T-helper 2 cell treated with Interferon-gamma antibody and Interleukin-4, amounts not matched to agents 5 μg/mL and 100 μg/mL, for 36 hours (primary cell): ENCODE results near the gene PTPRK.
"Not testable (repeated sequence)": the region's sequence is repeated elsewhere in the genome, so short reads cannot be mapped to it uniquely, and the experiment has no call there.

Source experiments
- DNase-seq: peaks from one replicate; pipeline ENCODE4 v3.0.0; 2021; ENCODE audit warnings: low spot score
- H3K27ac Mint-ChIP-seq: one replicate; pipeline ENCODE4 v1.8.0; 2021; ENCODE audit warnings: mild to moderate bottlenecking, mixed read lengths
- H3K27me3 Mint-ChIP-seq: one replicate; pipeline ENCODE4 v1.8.0; 2021; ENCODE audit warnings: low read depth, mixed read lengths
- H3K36me3 Mint-ChIP-seq: one replicate; pipeline ENCODE4 v1.8.0; 2021; ENCODE audit warnings: low read depth, mixed read lengths
- H3K4me1 Mint-ChIP-seq: one replicate; pipeline ENCODE4 v1.8.0; 2021; ENCODE audit warnings: low read depth, mixed read lengths
- H3K4me3 Mint-ChIP-seq: one replicate; pipeline ENCODE4 v1.8.0; 2022; ENCODE audit warnings: mild to moderate bottlenecking, moderate library complexity, mixed read lengths
- H3K9me3 Mint-ChIP-seq: one replicate; pipeline ENCODE4 v1.8.0; 2021; ENCODE audit warnings: mixed read lengths

The PTPRK gene

DNA sequence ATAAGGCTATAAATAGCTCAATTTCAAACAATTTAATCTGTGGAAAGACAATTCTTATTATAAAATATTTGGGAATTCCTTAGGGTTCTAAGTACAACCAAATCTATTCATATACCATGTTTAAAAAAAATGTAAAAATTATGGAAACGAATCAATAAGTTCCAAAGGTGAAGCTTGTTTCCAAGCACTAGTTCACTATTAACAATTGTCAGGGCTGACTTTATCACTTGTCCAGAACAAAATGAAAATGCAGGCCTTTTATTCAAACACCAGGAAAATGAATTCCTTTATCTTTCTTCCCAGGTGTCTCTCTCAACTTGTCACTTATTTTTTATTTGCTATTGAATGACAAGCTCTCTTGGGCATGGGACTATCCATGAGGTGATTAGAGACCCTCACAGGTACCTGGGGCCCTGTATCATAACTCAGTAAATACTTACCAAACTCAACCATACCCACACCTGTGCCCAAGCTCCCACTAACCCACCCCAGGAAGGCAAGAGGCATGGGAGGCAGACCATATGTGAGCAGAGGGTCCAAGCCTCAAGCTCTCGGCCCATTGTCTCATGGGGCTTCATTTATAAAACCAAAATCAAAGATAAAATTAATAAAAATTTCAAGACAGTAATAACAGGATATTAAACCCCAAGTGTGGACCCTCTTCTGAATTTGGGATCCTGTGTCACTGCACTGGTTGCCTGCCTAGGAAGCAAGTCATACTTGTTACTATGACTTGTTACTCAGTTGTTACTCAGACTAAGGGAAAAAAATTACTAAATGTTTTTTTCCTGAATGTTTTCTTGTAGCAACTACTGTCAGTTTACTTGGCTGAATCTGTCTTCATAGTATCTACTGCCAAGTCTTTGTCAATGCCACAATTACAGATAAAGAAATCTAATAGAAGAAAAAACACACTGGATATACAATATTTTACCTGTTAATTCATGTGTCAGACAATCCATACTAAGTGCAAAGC lies 54.7 kb downstream of the PTPRK start:
- H3K4me1 Mint-ChIP-seq: no peaks in the 10 kb centered on the region
- H3K27me3 Mint-ChIP-seq: no peaks in the 10 kb centered on the region
- no peak overlapping the region for H3K27ac Mint-ChIP-seq
- no peaks in the 10 kb centered on the region for H3K36me3 Mint-ChIP-seq
- H3K4me3 Mint-ChIP-seq: no peak overlapping the region
- no peaks in the 10 kb centered on the region for H3K9me3 Mint-ChIP-seq
- DNase-seq: no peak

DNA sequence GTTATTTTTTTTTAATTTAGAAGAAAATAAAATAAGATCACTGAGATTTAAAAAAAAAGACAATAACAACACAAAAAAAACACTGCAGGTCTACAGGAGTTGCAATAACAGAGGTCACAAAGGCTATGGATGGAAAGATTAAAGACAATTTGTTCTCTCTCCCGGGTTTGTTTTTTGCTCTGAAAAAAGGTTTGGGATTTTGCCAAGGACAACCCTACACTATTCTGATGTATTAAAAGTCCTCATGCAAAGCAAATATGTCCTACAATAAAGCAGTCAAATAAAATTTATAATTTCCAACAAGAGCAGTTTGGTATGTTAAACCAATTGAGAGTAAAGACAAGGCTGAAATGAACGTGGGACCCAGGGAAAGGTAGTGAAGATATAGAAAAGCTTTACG lies 55.6 kb downstream of the PTPRK start:
- H3K36me3 Mint-ChIP-seq: no peaks in the 10 kb centered on the region
- H3K4me1 Mint-ChIP-seq: no peaks in the 10 kb centered on the region
- H3K9me3 Mint-ChIP-seq: no peaks in the 10 kb centered on the region
- H3K27me3 Mint-ChIP-seq: no peaks in the 10 kb centered on the region
- no peak overlapping the region for H3K27ac Mint-ChIP-seq
- H3K4me3 Mint-ChIP-seq: no peak overlapping the region
- no peak for DNase-seq

DNA sequence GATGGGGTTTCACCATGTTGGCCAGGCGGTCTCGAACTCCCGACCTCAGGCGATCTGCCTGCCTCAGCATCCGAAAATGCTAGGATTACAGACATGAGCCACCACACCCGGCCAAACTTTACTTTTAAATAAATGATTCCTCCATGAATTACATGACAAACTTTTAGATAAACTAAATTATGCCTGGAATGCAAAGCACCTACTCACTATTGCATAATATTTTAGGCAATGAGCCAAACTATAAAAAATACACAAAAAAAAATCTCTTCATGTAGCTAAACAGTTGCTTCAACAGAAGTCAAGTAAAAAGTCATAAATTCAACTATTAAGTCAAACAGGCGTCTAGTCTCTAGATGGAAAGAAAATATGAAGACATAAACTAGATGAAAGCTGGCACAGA lies 56.5 kb downstream of the PTPRK start:
- Mint-ChIP-seq H3K4me1 (no peaks in the 10 kb centered on the region), H3K27me3 (no peaks in the 10 kb centered on the region), H3K4me3 (no peak overlapping the region), H3K27ac (no peak overlapping the region), H3K36me3 (no peaks in the 10 kb centered on the region), H3K9me3 (no peaks in the 10 kb centered on the region)
- no peak for DNase-seq

DNA sequence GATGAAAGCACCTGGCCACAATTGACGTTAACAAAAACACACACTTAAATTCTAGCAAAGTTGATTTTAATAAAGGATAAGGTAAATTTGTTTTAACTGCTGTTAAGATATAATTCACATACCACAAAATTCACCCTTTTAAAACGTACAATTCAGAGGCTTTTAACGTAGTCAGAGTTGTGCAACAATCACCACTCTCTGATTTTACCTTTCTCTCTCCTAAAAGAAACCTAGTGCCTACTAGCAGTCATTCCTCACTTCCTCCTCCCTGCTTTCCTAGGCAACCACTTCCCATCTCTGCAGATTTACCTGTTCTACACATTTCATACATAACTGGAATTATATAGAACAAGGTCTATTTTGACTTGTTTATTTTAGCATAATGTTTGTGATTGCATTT lies 58.9 kb downstream of the PTPRK start:
- H3K36me3 Mint-ChIP-seq: no peaks in the 10 kb centered on the region
- no peaks in the 10 kb centered on the region for H3K9me3 Mint-ChIP-seq

DNA sequence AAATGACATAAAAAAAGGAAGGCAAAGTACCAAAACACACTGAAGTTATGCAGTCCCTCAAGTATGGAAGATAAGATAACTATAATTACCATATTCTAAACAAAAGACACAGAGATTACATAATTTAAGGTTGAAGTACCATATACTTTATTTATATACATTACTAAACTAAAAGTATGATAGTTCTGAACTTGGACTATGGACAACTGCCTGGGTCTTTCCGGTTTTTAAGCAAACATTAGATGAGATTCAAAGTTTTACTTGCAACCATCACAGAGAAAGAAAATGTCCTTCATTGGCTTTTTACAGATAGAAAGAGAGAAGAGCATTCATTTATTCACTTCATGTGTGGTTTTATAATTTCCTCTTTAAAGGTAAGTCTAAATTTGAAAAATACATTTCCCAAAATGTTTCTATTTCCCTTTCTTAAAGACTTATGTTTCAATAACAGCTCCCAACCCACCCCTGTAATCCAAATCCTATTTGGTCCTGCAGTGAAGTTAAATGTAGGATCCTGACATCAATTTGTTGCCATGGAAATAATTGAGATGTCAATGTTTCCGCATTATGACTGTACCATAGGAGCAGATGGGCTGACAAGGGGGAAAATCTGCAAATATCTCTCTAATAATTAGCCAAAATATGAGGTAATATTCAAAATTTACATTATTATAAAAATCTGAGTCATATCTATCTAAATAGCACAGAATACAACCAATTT lies 63.7 kb downstream of the PTPRK start:
- no peak overlapping the region for H3K4me3 Mint-ChIP-seq
- no peaks in the 10 kb centered on the region for H3K9me3 Mint-ChIP-seq
- no peaks in the 10 kb centered on the region for H3K36me3 Mint-ChIP-seq
- peaks cover 7% of the 10 kb centered on the region for H3K27me3 Mint-ChIP-seq
- no peaks in the 10 kb centered on the region for H3K4me1 Mint-ChIP-seq
- no peak for DNase-seq
- H3K27ac Mint-ChIP-seq: no peak overlapping the region

More for the DNA sequence above, 58.9 kb downstream of the PTPRK start:
- Mint-ChIP-seq H3K4me3 (no peak overlapping the region), H3K27me3 (peaks cover 3% of the 10 kb centered on the region), H3K4me1 (no peaks in the 10 kb centered on the region), H3K27ac (no peak overlapping the region)
- DNase-seq: no peak

DNA sequence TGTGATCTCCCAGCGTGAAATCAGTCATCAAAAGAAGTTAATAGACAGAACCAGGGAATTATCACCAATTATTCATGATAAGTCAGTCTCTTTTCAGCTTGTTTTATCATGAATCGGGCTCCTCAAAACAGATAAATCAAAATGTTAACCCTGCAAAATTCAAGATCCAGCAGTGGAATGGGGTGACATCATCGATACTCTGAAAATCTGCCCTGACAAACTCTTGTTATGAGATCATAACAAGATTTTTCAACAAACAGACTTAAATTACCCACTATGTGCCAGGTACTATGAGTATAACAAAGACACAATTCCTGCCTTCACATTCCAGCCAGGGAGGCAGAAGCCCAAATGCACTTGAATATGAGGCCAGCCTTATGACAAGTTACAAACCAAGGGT lies 64.4 kb downstream of the PTPRK start:
- Mint-ChIP-seq H3K4me1 (no peaks in the 10 kb centered on the region), H3K27me3 (peaks cover 7% of the 10 kb centered on the region), H3K4me3 (no peak overlapping the region), H3K27ac (no peak overlapping the region), H3K36me3 (no peaks in the 10 kb centered on the region), H3K9me3 (no peaks in the 10 kb centered on the region)
- no peak for DNase-seq

DNA sequence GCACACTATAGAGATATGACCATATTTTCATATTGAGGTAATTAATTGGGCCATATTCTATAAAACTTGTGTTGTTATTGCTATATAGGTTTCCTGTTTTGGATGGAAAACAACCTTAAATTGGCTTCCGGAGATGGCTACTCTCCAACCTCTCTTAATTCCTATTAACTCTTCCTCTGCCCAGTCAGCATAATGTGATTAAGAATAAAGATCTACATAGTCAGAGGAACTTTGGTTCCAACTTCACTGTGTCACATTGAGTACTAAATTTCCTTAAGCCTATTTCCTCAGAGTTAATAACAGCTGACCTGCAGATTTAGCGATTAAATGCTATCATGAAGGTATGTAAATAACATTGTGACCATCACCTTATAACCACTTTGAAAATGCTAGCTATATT lies 67.7 kb downstream of the PTPRK start:
- no peak for DNase-seq
- Mint-ChIP-seq H3K4me3 (no peak overlapping the region), H3K4me1 (no peaks in the 10 kb centered on the region), H3K36me3 (no peaks in the 10 kb centered on the region), H3K27me3 (peaks cover 5% of the 10 kb centered on the region), H3K9me3 (no peaks in the 10 kb centered on the region), H3K27ac (no peak overlapping the region)

DNA sequence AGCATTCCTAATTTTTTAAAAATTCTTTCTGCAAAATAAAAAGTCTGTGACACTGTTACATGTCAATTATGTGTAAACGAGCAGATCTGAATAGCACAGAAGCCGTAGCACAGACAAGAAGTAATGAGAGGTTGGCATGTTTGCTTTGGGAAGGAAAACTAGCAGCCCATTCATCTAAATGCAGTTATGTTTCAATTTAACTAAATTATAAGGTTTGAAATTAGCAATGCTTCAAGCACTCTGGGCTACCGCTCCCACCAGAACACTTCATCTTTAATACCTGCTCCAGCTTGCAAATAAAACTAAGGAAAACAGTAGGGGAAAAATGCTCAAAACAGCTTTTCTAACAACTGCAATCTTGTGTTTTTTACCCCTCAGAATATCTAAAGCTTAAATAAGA lies 73.9 kb downstream of the PTPRK start:
- Mint-ChIP-seq H3K27ac (no peak overlapping the region), H3K9me3 (no peaks in the 10 kb centered on the region), H3K4me3 (no peak overlapping the region), H3K4me1 (no peaks in the 10 kb centered on the region), H3K36me3 (no peaks in the 10 kb centered on the region), H3K27me3 (no peaks in the 10 kb centered on the region)
- no peak for DNase-seq

DNA sequence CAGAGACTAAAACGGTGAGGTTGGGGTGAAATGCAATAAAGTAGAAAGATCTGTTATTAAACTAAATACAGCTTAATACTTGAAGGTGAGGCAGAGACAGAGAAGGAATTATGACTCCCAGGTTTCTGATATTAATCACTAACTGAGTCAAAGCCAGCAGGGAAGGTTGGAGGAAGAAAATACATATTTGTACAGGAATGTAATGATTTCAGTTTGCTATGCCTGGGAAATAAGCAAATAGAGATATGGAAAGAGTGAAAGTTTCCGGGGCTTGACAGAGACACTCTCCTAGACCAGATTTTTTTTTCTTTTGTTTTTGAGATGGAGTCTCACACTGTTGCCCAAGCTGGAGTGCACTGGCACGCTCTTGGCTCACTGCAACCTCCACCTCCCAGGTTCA lies 76.8 kb downstream of the PTPRK start:
- H3K4me3 Mint-ChIP-seq: no peak overlapping the region
- H3K4me1 Mint-ChIP-seq: no peaks in the 10 kb centered on the region
- H3K36me3 Mint-ChIP-seq: no peaks in the 10 kb centered on the region
- no peaks in the 10 kb centered on the region for H3K9me3 Mint-ChIP-seq
- no peak overlapping the region for H3K27ac Mint-ChIP-seq
- H3K27me3 Mint-ChIP-seq: no peaks in the 10 kb centered on the region
- no peak for DNase-seq

DNA sequence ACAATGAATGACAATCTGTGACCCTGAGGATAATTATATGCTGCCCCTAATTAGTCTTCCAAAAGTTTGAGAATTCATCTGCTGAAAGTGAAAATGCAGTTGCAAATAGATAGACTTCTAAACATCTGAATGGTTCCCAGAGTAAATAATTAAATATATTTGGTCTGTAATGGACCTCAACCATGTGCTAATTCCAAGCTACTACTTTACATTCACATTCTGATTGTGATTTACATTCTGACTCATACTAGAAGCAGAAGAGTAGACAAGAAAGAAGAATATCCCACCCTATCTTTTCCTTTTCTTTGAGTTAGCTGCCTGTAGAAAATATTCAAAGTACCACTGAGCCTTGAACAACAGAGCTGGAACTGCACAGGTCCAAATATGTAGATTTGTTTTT lies 80.8 kb downstream of the PTPRK start:
- no peaks in the 10 kb centered on the region for H3K27me3 Mint-ChIP-seq
- no peak overlapping the region for H3K4me3 Mint-ChIP-seq
- no peaks in the 10 kb centered on the region for H3K4me1 Mint-ChIP-seq
- H3K9me3 Mint-ChIP-seq: no peaks in the 10 kb centered on the region
- no peak overlapping the region for H3K27ac Mint-ChIP-seq
- H3K36me3 Mint-ChIP-seq: no peaks in the 10 kb centered on the region
- DNase-seq: no peak

DNA sequence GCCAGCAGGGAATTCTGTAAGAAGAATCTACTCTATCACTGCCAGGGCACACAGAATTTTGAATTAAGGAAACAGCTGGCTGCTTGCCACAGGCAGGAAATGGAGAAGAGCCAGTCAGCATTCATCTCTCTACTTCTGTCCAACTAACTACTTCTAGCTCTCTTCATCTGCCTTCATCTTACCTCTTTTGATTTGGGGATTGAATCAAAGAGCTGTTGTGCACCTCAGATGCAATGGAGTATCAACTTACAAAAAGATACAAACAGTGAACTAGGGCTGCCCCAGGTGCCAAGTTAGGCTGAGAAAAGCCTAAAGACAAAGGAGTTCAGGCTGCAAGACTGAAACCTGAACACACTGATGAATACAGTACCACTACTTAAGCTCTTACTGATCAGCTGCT lies 82.0 kb downstream of the PTPRK start:
- no peak overlapping the region for H3K27ac Mint-ChIP-seq
- no peak overlapping the region for H3K4me3 Mint-ChIP-seq
- no peaks in the 10 kb centered on the region for H3K9me3 Mint-ChIP-seq
- DNase-seq: no peak
- no peaks in the 10 kb centered on the region for H3K27me3 Mint-ChIP-seq
- H3K4me1 Mint-ChIP-seq: no peaks in the 10 kb centered on the region
- no peaks in the 10 kb centered on the region for H3K36me3 Mint-ChIP-seq

DNA sequence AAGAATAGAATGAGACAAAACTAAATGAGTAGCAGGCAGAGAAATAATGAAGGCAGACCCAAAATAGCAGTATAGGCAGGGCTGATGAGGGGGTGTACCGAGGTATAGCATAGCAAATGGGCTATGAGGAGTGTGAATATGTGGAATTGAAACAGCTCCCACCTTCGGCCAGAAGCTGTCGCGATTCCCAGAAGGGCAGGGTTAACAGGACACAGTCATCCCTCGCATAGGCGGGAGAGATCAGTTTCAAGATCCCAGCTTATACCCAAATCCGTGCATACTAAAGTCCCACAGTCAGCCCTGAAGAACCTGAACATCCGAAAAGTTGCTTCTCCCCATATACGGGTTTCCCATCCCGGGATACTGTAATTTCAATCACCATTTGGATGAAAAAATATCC lies 82.7 kb downstream of the PTPRK start:
- H3K9me3 Mint-ChIP-seq: no peaks in the 10 kb centered on the region
- H3K27me3 Mint-ChIP-seq: no peaks in the 10 kb centered on the region
- DNase-seq: no peak
- H3K4me1 Mint-ChIP-seq: no peaks in the 10 kb centered on the region
- no peak overlapping the region for H3K27ac Mint-ChIP-seq
- no peaks in the 10 kb centered on the region for H3K36me3 Mint-ChIP-seq
- no peak overlapping the region for H3K4me3 Mint-ChIP-seq

DNA sequence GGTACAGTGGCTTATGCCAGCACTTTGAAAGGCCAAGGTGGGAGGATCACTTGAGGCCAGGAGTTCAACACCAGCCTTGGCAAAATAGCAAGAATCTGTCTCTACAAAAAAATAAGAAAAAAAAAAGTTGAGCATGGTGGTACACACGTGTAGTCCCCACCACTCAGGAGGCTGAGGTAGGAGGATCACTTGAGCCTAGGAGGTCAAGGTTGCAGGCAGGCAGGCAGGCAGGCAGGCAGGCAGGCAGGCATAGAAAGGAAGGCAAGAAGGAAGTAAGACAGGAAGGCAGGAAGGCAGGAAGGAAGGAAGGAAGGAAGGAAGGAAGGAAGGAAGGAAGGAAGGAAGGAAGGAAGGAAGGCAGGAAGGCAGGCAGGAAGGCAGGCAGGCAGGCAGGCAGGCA lies 85.6 kb downstream of the PTPRK start:
- not testable (repeated sequence) for DNase-seq, H3K36me3 Mint-ChIP-seq, H3K4me1 Mint-ChIP-seq, H3K27ac Mint-ChIP-seq, H3K27me3 Mint-ChIP-seq, H3K9me3 Mint-ChIP-seq, H3K4me3 Mint-ChIP-seq

DNA sequence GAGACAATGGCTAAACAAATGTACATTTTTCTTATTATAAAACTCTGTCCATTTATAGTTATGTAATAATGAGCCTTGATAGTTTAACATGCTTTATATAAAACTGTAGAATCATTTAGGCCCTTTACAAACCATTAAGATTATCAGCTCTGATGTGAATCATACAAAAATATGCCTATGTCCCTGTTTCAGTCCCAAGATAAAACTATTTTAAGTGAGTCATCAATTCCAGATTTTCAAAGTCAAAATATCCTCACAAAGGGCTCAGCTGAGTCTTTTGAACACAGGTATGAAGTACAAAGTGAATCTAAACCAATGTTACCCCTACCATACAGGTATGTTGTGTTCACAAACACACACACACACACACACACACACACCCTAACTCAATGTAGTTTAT lies 88.0 kb downstream of the PTPRK start:
- Mint-ChIP-seq H3K27ac (no peak overlapping the region), H3K4me3 (no peak overlapping the region), H3K9me3 (no peaks in the 10 kb centered on the region), H3K27me3 (no peaks in the 10 kb centered on the region), H3K36me3 (no peaks in the 10 kb centered on the region), H3K4me1 (no peaks in the 10 kb centered on the region)
- DNase-seq: no peak
